Endothelial cell (in vitro differentiated cells): ENCODE data around the gene TAOK3. TPM values are rescaled to one million over a fixed set of nuclear protein-coding genes. Genes with fewer than 3 reads are reported as not detected.

Experiments used
- DNase-seq: peaks from one replicate; pipeline ENCODE4 v3.0.0; 2021; ENCODE audit warnings: low spot score
- H3K27ac Mint-ChIP-seq: one replicate; pipeline ENCODE4 v1.8.0; 2021; ENCODE audit warnings: mixed read lengths, inconsistent platforms; ENCODE audit not compliant: unreplicated experiment
- H3K27me3 Mint-ChIP-seq: one replicate; pipeline ENCODE4 v1.8.0; 2021; ENCODE audit warnings: mild to moderate bottlenecking, moderate library complexity, mixed read lengths, inconsistent platforms; ENCODE audit not compliant: unreplicated experiment
- H3K36me3 Mint-ChIP-seq: one replicate; pipeline ENCODE4 v1.8.0; 2021; ENCODE audit warnings: mild to moderate bottlenecking, low read depth, mixed read lengths, inconsistent platforms; ENCODE audit not compliant: unreplicated experiment
- H3K4me1 Mint-ChIP-seq: one replicate; pipeline ENCODE4 v1.8.0; 2021; ENCODE audit warnings: mild to moderate bottlenecking, mixed read lengths, inconsistent platforms; ENCODE audit not compliant: unreplicated experiment
- H3K4me3 Mint-ChIP-seq: one replicate; pipeline ENCODE4 v1.8.0; 2021; ENCODE audit warnings: mild to moderate bottlenecking, mixed read lengths, inconsistent platforms; ENCODE audit not compliant: unreplicated experiment
- H3K9me3 Mint-ChIP-seq: one replicate; pipeline ENCODE4 v1.8.0; 2021; ENCODE audit warnings: mixed read lengths, inconsistent platforms; ENCODE audit not compliant: unreplicated experiment
- total RNA-seq: library from RNA; stranded (reverse); fragmentation: NEBNext Ultra II Directional; extraction: Animal tissue kit (Norgen Biotek cat#: 25700); gene quantifications from one replicate; pipeline ENCODE4 v1.2.1, GENCODE V29; 2021; ENCODE audit not compliant: unreplicated experiment
- TF ChIP-seq, protein P1 (sequence below): fragments of 200-600 bp; sonication (generic); IDR thresholded peaks from one replicate; pipeline ENCODE4 v1.5.0; 2021; ENCODE audit warnings: antibody characterized with exemption; ENCODE audit not compliant: unreplicated experiment

Gene TAOK3
- total RNA-seq, 1 donor from 2014 or later = 16.5 TPM

- Mint-ChIP-seq H3K4me3 (no peak overlapping the region), H3K9me3 (no peaks in the 10 kb centered on the region), H3K4me1 (no peaks in the 10 kb centered on the region), H3K36me3 (peaks cover 33% of the 10 kb centered on the region), H3K27ac (no peak overlapping the region), H3K27me3 (no peaks in the 10 kb centered on the region)
- TF ChIP-seq, protein P1, sequence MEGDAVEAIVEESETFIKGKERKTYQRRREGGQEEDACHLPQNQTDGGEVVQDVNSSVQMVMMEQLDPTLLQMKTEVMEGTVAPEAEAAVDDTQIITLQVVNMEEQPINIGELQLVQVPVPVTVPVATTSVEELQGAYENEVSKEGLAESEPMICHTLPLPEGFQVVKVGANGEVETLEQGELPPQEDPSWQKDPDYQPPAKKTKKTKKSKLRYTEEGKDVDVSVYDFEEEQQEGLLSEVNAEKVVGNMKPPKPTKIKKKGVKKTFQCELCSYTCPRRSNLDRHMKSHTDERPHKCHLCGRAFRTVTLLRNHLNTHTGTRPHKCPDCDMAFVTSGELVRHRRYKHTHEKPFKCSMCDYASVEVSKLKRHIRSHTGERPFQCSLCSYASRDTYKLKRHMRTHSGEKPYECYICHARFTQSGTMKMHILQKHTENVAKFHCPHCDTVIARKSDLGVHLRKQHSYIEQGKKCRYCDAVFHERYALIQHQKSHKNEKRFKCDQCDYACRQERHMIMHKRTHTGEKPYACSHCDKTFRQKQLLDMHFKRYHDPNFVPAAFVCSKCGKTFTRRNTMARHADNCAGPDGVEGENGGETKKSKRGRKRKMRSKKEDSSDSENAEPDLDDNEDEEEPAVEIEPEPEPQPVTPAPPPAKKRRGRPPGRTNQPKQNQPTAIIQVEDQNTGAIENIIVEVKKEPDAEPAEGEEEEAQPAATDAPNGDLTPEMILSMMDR = no peak
- no peak for DNase-seq
Observed at GRCh38 chr12:118145798-118146156, 226.9 kb downstream of the TAOK3 start.

DNA sequence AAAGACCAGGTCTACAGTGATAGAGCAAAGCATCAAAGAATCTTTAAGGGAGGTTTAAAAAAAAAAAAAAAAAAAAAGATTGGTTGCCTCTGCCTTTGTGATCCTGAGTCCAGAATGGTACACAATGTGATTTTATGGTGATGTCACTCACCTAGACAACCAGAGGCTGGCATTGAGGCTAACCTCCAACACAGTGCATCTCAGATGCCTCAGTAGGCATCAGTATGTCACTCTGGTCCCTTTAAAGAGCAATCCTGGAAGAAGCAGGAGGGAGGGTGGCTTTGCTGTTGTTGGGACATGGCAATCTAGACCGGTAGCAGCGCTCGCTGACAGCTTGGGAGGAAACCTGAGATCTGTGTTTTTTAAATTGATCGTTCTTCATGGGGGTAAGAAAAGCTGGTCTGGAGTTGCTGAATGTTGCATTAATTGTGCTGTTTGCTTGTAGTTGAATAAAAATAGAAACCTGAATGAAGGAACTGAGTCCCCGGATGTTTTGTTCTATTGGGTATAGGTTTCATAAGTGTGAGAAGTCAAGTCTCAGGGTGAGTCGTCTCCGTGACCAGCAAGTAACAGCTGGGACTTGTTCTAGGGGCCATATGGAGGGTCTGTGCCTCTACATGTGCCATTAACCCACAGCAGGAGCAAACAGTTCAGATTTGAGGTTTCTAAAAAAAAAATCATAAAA is 227.5 kb downstream of the TAOK3 start:
- Mint-ChIP-seq H3K36me3 (peaks cover 33% of the 10 kb centered on the region), H3K27ac (no peak overlapping the region)

DNA sequence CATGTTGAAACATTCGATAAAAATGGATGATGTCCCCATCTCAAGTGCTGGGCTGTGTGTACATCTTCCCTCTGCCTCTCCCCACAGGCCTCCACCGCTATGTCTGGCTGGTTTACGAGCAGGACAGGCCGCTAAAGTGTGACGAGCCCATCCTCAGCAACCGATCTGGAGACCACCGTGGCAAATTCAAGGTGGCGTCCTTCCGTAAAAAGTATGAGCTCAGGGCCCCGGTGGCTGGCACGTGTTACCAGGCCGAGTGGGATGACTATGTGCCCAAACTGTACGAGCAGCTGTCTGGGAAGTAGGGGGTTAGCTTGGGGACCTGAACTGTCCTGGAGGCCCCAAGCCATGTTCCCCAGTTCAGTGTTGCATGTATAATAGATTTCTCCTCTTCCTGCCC is 228.2 kb downstream of the TAOK3 start:
- TF ChIP-seq, protein P1 = no peak
- H3K36me3 Mint-ChIP-seq = peaks cover 37% of the 10 kb centered on the region
- H3K27ac Mint-ChIP-seq = no peak overlapping the region
- no peak for DNase-seq
- no peaks in the 10 kb centered on the region for H3K27me3 Mint-ChIP-seq
- no peaks in the 10 kb centered on the region for H3K9me3 Mint-ChIP-seq
- no peaks in the 10 kb centered on the region for H3K4me1 Mint-ChIP-seq
- H3K4me3 Mint-ChIP-seq = no peak overlapping the region

More for the DNA sequence above, 227.5 kb downstream of the TAOK3 start:
- no peaks in the 10 kb centered on the region for H3K27me3 Mint-ChIP-seq
- H3K9me3 Mint-ChIP-seq = no peaks in the 10 kb centered on the region
- H3K4me1 Mint-ChIP-seq = no peaks in the 10 kb centered on the region
- DNase-seq = no peak
- TF ChIP-seq, protein P1 = no peak
- H3K4me3 Mint-ChIP-seq = no peak overlapping the region

DNA sequence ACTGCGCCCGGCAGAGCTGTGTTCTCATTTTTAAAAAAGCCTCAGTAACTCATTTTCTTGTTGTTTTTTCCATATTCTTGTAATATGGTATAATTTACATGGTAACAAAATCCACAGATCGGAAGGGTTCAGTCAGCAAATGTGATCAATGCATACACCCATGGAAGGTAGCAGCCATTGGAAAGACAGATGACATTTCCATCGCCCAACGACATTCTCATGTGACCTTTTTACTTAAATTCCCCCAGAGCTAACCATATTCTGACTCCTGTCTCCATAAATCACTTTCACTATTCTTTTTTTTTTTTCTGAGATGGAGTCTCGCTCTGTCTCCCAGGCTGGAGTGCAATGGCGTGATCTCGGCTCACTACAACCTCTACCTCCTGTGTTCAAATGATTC is 231.9 kb downstream of the TAOK3 start:
- TF ChIP-seq, protein P1 = no peak
- Mint-ChIP-seq H3K27ac (no peak overlapping the region), H3K4me1 (peaks cover 5% of the 10 kb centered on the region), H3K27me3 (no peaks in the 10 kb centered on the region), H3K9me3 (no peaks in the 10 kb centered on the region), H3K36me3 (peaks cover 35% of the 10 kb centered on the region), H3K4me3 (no peak overlapping the region)
- no peak for DNase-seq

GRCh38 chr12:118137148-118137678 is 235.5 kb downstream of the TAOK3 start:
- Mint-ChIP-seq H3K27ac (peak overlapping the region; percentile 12), H3K27me3 (no peaks in the 10 kb centered on the region), H3K36me3 (peaks cover 12% of the 10 kb centered on the region), H3K4me3 (peak overlapping the region; percentile 92), H3K9me3 (no peaks in the 10 kb centered on the region), H3K4me1 (peaks cover 9% of the 10 kb centered on the region)
- TF ChIP-seq, protein P1 = no peak
- no peak for DNase-seq
